ENCODE data around the gene HMCES.
A peak's percentile ranks its signal among the peaks of the same experiment; 100 is the strongest.

GRCh38 chr3:129278966-129279906 lies 566 bp downstream of the HMCES start:
- TF ChIP-seq, protein P1, sequence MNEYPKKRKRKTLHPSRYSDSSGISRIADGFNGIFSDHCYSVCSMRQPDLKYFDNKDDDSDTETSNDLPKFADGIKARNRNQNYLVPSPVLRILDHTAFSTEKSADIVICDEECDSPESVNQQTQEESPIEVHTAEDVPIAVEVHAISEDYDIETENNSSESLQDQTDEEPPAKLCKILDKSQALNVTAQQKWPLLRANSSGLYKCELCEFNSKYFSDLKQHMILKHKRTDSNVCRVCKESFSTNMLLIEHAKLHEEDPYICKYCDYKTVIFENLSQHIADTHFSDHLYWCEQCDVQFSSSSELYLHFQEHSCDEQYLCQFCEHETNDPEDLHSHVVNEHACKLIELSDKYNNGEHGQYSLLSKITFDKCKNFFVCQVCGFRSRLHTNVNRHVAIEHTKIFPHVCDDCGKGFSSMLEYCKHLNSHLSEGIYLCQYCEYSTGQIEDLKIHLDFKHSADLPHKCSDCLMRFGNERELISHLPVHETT (CRISPR knock-in tag; conservative IDR thresholded peaks at IDR 0.05): no peak
- TF ChIP-seq POLR2A (IDR thresholded peaks at IDR 0.05; ENCODE audit: insufficient read depth in 1 of 2, low read depth in 2 of 2, low read length in 2 of 2): peak in 1 of 2 experiments; percentile 86; a peak in 3 of 4 replicates
- TF ChIP-seq, protein P2, sequence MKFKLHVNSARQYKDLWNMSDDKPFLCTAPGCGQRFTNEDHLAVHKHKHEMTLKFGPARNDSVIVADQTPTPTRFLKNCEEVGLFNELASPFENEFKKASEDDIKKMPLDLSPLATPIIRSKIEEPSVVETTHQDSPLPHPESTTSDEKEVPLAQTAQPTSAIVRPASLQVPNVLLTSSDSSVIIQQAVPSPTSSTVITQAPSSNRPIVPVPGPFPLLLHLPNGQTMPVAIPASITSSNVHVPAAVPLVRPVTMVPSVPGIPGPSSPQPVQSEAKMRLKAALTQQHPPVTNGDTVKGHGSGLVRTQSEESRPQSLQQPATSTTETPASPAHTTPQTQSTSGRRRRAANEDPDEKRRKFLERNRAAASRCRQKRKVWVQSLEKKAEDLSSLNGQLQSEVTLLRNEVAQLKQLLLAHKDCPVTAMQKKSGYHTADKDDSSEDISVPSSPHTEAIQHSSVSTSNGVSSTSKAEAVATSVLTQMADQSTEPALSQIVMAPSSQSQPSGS (CRISPR knock-in tag; IDR thresholded peaks at IDR 0.05): no peak
- no peak for TF ChIP-seq EZH2 (conservative IDR thresholded peaks at IDR 0.05; ENCODE audit: low read depth, low read length)
- peak; percentile 95 for TF ChIP-seq ZNF777 (CRISPR knock-in tag; IDR thresholded peaks at IDR 0.05)
- TF ChIP-seq, protein P3, sequence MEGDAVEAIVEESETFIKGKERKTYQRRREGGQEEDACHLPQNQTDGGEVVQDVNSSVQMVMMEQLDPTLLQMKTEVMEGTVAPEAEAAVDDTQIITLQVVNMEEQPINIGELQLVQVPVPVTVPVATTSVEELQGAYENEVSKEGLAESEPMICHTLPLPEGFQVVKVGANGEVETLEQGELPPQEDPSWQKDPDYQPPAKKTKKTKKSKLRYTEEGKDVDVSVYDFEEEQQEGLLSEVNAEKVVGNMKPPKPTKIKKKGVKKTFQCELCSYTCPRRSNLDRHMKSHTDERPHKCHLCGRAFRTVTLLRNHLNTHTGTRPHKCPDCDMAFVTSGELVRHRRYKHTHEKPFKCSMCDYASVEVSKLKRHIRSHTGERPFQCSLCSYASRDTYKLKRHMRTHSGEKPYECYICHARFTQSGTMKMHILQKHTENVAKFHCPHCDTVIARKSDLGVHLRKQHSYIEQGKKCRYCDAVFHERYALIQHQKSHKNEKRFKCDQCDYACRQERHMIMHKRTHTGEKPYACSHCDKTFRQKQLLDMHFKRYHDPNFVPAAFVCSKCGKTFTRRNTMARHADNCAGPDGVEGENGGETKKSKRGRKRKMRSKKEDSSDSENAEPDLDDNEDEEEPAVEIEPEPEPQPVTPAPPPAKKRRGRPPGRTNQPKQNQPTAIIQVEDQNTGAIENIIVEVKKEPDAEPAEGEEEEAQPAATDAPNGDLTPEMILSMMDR (CRISPR knock-in tag; IDR thresholded peaks at IDR 0.05): no peak
- TF ChIP-seq ZNF629 (CRISPR knock-in tag; conservative IDR thresholded peaks at IDR 0.05): no peak
